ENCODE results near the gene KRT14. TPM values are rescaled to one million over a fixed set of nuclear protein-coding genes. Genes with fewer than 3 reads are reported as not detected.

The KRT14 gene
- total RNA-seq, 1 experiment from 2014 or later: not detected

- Histone ChIP-seq H4K8ac (replicated peaks; ENCODE audit: insufficient read length, low read depth, low read length) (no peak overlapping the region), H2BK12ac (ENCODE audit: insufficient read length, low read depth, low read length) (no peak overlapping the region), H3K79me2 (ENCODE audit: insufficient read depth, low read length) (no peaks in the 10 kb centered on the region), H4K20me1 (ENCODE audit: control insufficient read depth, insufficient read depth, insufficient read length) (no peaks in the 10 kb centered on the region), H2AFZ (ENCODE audit: low read length) (no peak overlapping the region), H3K4me1 (ENCODE audit: insufficient read depth, low read length) (no peaks in the 10 kb centered on the region), H3K18ac (ENCODE audit: insufficient read length, low read depth, low read length) (no peak overlapping the region), H3K27me3 (ENCODE audit: insufficient read depth, low read length) (no peaks in the 10 kb centered on the region), H3K9me3 (ENCODE audit: control insufficient read depth, low read depth, low read length) (no peaks in the 10 kb centered on the region), H3K23me2 (ENCODE audit: insufficient read length, low read depth, low read length, poor library complexity, severe bottlenecking) (no peaks in the 10 kb centered on the region), H3K79me1 (ENCODE audit: insufficient read depth, low read depth, low read length, poor library complexity, severe bottlenecking) (no peaks in the 10 kb centered on the region), H3K27ac (ENCODE audit: insufficient read length, low read depth, low read length) (no peak overlapping the region), H2BK5ac (ENCODE audit: insufficient read length, low read length) (no peak overlapping the region), H2AK5ac (ENCODE audit: insufficient read length, low read length) (no peak overlapping the region), H3K23ac (ENCODE audit: insufficient read length, low read depth, low read length) (no peak overlapping the region), H4K91ac (ENCODE audit: insufficient read length, low read depth, low read length) (no peak overlapping the region), H3K9ac (ENCODE audit: extremely low read depth, insufficient read length, low read length) (no peak overlapping the region), H3K56ac (ENCODE audit: insufficient read length, low read depth, low read length) (no peak overlapping the region), H3T11ph (ENCODE audit: low read length) (no peak overlapping the region), H3K4me2 (ENCODE audit: insufficient read depth, insufficient read length, low read length) (no peak overlapping the region), H2BK120ac (ENCODE audit: low read depth, low read length, poor library complexity, severe bottlenecking) (no peak overlapping the region), H2BK15ac (ENCODE audit: low read depth, low read length) (no peak overlapping the region), H3K14ac (ENCODE audit: insufficient read depth, low read length) (no peak overlapping the region), H2BK20ac (ENCODE audit: low read depth, low read length, poor library complexity, severe bottlenecking) (no peak overlapping the region), H3K4ac (ENCODE audit: low read depth, low read length) (no peak overlapping the region), H4K5ac (ENCODE audit: insufficient read length, low read depth, low read length) (no peak overlapping the region)
- H3K36me3 Mint-ChIP-seq (ENCODE audit: insufficient read depth in 1 of 3, low read depth in 3 of 3): peaks cover 0 to 13% (median 1%) of the 10 kb centered on the region in 3 experiments; a peak in 4 of 7 replicates
- H3K4me1 Mint-ChIP-seq: peaks cover 35 to 47% of the 10 kb centered on the region in 2 experiments
- peaks cover 17% of the 10 kb centered on the region for H3K27me3 Mint-ChIP-seq (ENCODE audit: low read depth)
- no peak overlapping the region for H3K4me3 Mint-ChIP-seq
- no peak for TF ChIP-seq CTCF (conservative IDR thresholded peaks at IDR 0.05)
- peaks cover 3 to 13% of the 10 kb centered on the region in 2 experiments; a peak in 4 of 5 replicates for H3K9me3 Mint-ChIP-seq
- H3K27ac Mint-ChIP-seq: no peak overlapping the region
- no CpG with 5 or more reads among the region's 13 CpGs for WGBS (ENCODE audit: extremely low coverage, insufficient read length, low lambda C conversion rate)
- no peak for DNase-seq
Observed at GRCh38 chr17:41545829-41546410, 40.8 kb downstream of the KRT14 start.

Data from H9 (cell line).